Bronchial epithelial cell (primary cell): ENCODE measurements around the gene PKHD1. TPM values are rescaled to one million over a fixed set of nuclear protein-coding genes. Genes with fewer than 3 reads are reported as not detected.

Experiments used
- DNase-seq: peaks from one replicate; pipeline ENCODE4 v3.0.0-alpha.2; 2010; ENCODE audit warnings: low read depth
- FAIRE-seq: peaks from 2 replicates; lab custom pipeline; 2011; peaks lifted over from hg19 to GRCh38; lab: Jason Lieb, UNC
- H3K27me3 ChIP-seq: 2 replicates; pipeline ENCODE4 v1.5.1; 2011; ENCODE audit warnings: low read length; ENCODE audit not compliant: control insufficient read depth, insufficient read depth
- H3K36me3 ChIP-seq: 2 replicates; pipeline ENCODE4 v1.5.1; 2011; ENCODE audit warnings: low read length; ENCODE audit not compliant: control insufficient read depth, insufficient read depth
- H3K4me3 ChIP-seq: 2 replicates; pipeline ENCODE4 v1.5.1; 2011; ENCODE audit warnings: mild to moderate bottlenecking, low read depth, low read length, control low read depth
- CTCF ChIP-seq: IDR thresholded peaks from 2 replicates; pipeline ENCODE4 v1.5.1; 2011; ENCODE audit warnings: mild to moderate bottlenecking, moderate library complexity, low read length, control low read depth, inconsistent platforms; ENCODE audit not compliant: insufficient read depth, severe bottlenecking
- total RNA-seq: library from RNA; depleted of rRNA; stranded (reverse); fragments of >200 nt; gene quantifications from 2 replicates; pipeline ENCODE4 v1.2.1, GENCODE V29; 2014

The PKHD1 gene
- total RNA-seq, 1 donor from 2014 or later = not detected

- peak; percentile 23 for DNase-seq
- Histone ChIP-seq H3K4me3 (no peak overlapping the region), H3K27me3 (no peaks in the 10 kb centered on the region), H3K36me3 (no peaks in the 10 kb centered on the region)
- no peak for TF ChIP-seq CTCF
- FAIRE-seq = no peak
Measured at GRCh38 chr6:51626391-51626790, 461.0 kb downstream of the PKHD1 start.

DNA sequence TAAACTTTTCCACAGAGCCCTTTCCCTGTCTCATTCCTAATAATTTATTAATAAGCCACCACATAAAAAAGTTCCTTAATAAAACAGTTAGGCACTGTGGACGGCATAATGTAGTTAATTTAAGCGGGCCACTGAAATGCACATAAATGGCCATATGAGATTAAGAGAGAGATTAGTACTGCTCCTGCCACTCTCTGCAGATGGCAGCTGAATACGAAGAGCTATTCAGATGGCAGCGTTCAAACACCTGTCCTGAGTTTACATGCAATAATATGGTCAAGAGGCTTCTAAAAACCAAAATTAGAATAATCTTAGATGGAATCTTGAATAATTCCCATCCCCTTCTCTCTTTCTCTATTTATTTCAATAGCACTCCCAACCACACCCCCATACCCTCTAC, 461.8 kb downstream of the PKHD1 start:
- no peak for FAIRE-seq
- no peak for DNase-seq
- H3K4me3 ChIP-seq = no peak overlapping the region
- no peaks in the 10 kb centered on the region for H3K36me3 ChIP-seq
- no peaks in the 10 kb centered on the region for H3K27me3 ChIP-seq
- no peak for TF ChIP-seq CTCF

DNA sequence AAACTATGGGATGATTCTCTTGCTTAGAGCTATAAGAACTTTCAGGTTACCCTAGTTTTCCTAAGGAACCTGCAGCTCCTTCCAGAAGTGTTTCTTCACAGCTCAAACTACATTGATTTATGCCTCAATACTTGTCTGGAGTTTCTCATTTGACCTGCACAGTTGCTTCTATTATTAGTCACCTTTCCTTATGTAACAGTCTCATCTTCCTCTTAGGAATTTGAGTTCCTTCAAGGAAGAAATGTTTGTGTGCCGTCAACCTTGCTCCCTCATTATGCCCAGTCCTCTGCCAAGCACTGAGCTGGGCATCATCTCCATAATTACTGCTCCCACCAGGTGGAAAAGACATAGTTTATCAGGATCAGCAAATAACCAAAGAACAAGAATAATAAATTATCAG, 466.4 kb downstream of the PKHD1 start:
- Histone ChIP-seq H3K4me3 (no peak overlapping the region), H3K36me3 (no peaks in the 10 kb centered on the region), H3K27me3 (no peaks in the 10 kb centered on the region)
- no peak for TF ChIP-seq CTCF
- DNase-seq = no peak
- FAIRE-seq = no peak

DNA sequence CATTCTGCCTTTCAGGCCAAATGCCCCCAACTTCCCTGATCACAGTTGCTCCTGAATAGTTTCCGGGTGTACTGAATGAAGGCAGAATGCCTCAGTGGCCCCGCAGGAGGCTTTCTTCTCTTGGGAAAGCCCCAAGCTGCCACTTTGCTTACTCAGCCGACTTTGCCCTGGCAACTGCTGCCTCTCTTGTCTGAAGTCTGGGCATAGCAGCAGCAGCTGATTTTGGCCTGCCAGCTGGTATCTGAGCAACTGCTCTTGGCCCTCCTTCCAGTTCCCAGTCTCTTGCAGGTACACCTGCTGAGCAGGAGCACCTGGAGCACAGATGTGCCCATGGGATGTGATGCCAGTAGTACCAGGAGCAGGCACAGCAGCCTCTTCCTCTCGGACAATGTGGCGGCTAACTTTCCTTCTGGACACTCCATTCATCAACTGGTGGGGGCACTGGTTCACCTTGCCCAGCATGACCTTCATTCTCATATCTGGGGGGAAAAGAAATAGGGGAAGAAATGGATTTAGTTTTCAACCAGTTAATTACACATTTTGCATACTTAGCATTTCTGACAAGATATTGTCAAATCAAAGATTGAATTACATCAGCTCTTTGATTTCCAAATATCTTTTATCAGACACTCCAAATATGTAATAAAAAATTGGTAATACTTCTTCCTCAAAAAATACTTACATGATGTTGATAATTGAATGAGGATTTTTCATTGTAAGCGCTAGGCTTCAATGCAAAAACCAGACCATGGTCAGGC, 468.2 kb downstream of the PKHD1 start:
- Histone ChIP-seq H3K27me3 (no peaks in the 10 kb centered on the region), H3K36me3 (no peaks in the 10 kb centered on the region), H3K4me3 (no peak overlapping the region)
- TF ChIP-seq CTCF = no peak
- FAIRE-seq (no peak), DNase-seq (no peak)

DNA sequence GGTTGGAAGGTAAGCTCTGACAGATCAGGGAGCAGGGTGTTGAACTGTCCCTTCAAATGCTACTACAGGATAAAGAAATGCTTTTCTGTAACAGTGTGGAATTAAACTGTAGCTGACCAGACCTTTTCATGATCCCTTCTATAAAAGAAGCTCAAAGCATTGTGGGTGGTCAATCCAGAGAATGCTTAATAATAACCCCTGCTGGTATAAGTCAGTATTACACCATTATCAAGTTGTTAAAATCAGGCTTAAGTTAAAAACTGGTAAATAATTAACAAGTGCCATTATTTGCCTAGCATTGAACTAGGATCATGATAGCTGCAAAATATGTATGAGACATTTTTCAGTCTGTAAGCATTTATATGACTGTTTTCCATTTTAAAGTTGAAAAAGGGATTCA, 468.9 kb downstream of the PKHD1 start:
- FAIRE-seq = no peak
- TF ChIP-seq CTCF = peak; percentile 24

GRCh38 chr6:51617751-51618150, 469.7 kb downstream of the PKHD1 start:
- DNase-seq = no peak
- no peaks in the 10 kb centered on the region for H3K27me3 ChIP-seq
- no peak for FAIRE-seq
- H3K4me3 ChIP-seq = no peak overlapping the region
- TF ChIP-seq CTCF = no peak
- H3K36me3 ChIP-seq = no peaks in the 10 kb centered on the region

More for the DNA sequence above, 468.9 kb downstream of the PKHD1 start:
- H3K27me3 ChIP-seq = no peaks in the 10 kb centered on the region
- H3K36me3 ChIP-seq = no peaks in the 10 kb centered on the region
- peak; percentile 34 for DNase-seq
- H3K4me3 ChIP-seq = no peak overlapping the region
